ENCODE measurements around the gene SLC44A2. TPM values are rescaled to one million over a fixed set of nuclear protein-coding genes. Genes with fewer than 3 reads are reported as not detected.

Gene SLC44A2
- total and polyA plus RNA-seq, 10 of the 15 experiments (the other 5 are each of a cell fraction or from before 2014, with no cell fraction given): 3.0 to 51.3 (median 26.8) TPM

GRCh38 chr19:10587022-10587838 lies 38.1 kb upstream of the SLC44A2 start, which contains the start of gene AP1M2:
Gene AP1M2, minus strand, starts transcription at chr19:10587312. Its CDS starts 81 bp downstream, at chr19:10587231.
- H3K9me3 ChIP-seq (replicated peaks; ENCODE audit: control insufficient read depth, insufficient read depth, low read length): no peaks in the 10 kb centered on the region
- no peak within 1 kb of the TSS for H3K9ac ChIP-seq (ENCODE audit: control insufficient read depth, insufficient read depth, low read length)
- no TSS peak for BruUV-seq (replicated peaks)
- H3K4me1 ChIP-seq (ENCODE audit: control insufficient read depth, insufficient read depth, low read length): no peaks in the 10 kb centered on the region
- 53% methylated on average over 33 of the region's 35 CpGs for WGBS (ENCODE audit: insufficient coverage, insufficient replicate concordance, low lambda C conversion rate, missing lambda C conversion rate)
- in situ Hi-C loops (cut with MboI) (no loop called here), intact Hi-C loops (cut with micrococcal nuclease; ENCODE audit: unreplicated experiment) (no loop called here)
- H3K27me3 ChIP-seq (replicated peaks in 1 of 2; ENCODE audit: control insufficient read depth in 2 of 2, insufficient read depth in 2 of 2, low read length in 1 of 2): no peaks in the 10 kb centered on the region; a peak in 1 of 4 replicates
- ChIA-PET SMC1A (ENCODE audit: uncharacterized antibody, unreplicated experiment) (interaction anchor here (9.0 kb wide), 1 partner anchor 58 kb away, joined by 252 read pairs; no protein-coding TSS in a partner anchor), RAD21 (ENCODE audit: unreplicated experiment) (no interaction called here), CTCF (interaction anchor here (9.3 kb wide), 1 partner anchor 57 kb away, joined by 397 read pairs; no protein-coding TSS in a partner anchor), POLR2A (no interaction called here)
- H3K36me3 ChIP-seq (ENCODE audit: control insufficient read depth in 2 of 2, insufficient read depth in 2 of 2, low read length in 1 of 2): no peaks in the 10 kb centered on the region
- no peaks in the 10 kb centered on the region for H4K20me1 ChIP-seq (ENCODE audit: control insufficient read depth, insufficient read depth)
- no peak within 1 kb of the TSS for H2AFZ ChIP-seq (ENCODE audit: control insufficient read depth, low read depth, low read length)
- ATAC-seq (no peak), FAIRE-seq (no peak), DNase-seq (ENCODE audit: low read depth, low spot score) (no peak)
- H3K79me2 ChIP-seq (ENCODE audit: control insufficient read depth, insufficient read depth, low read length): no peaks in the 10 kb centered on the region
- TF ChIP-seq RUNX3 (IDR thresholded peaks at IDR 0.05; ENCODE audit: low read length): no peak
- no peak within 1 kb of the TSS for H3K27ac ChIP-seq (ENCODE audit: control insufficient read depth, insufficient read depth)
- no peak within 1 kb of the TSS for H3K4me3 ChIP-seq
- H3K4me2 ChIP-seq (ENCODE audit: control insufficient read depth, insufficient read depth): no peak within 1 kb of the TSS

- ATAC-seq (no peak), DNase-seq (ENCODE audit: low read depth, low spot score) (no peak), FAIRE-seq (no peak)
- Histone ChIP-seq H3K9ac (ENCODE audit: control insufficient read depth, insufficient read depth, low read length) (no peak overlapping the region), H3K27ac (ENCODE audit: control insufficient read depth, insufficient read depth) (no peak overlapping the region), H3K27me3 (replicated peaks in 1 of 2; ENCODE audit: control insufficient read depth in 2 of 2, insufficient read depth in 2 of 2, low read length in 1 of 2) (no peaks in the 10 kb centered on the region; a peak in 1 of 4 replicates), H4K20me1 (ENCODE audit: control insufficient read depth, insufficient read depth) (no peaks in the 10 kb centered on the region), H3K36me3 (ENCODE audit: control insufficient read depth in 2 of 2, insufficient read depth in 2 of 2, low read length in 1 of 2) (no peaks in the 10 kb centered on the region), H3K4me3 (no peak overlapping the region), H3K9me3 (replicated peaks; ENCODE audit: control insufficient read depth, insufficient read depth, low read length) (no peaks in the 10 kb centered on the region), H3K4me2 (ENCODE audit: control insufficient read depth, insufficient read depth) (no peak overlapping the region), H3K4me1 (ENCODE audit: control insufficient read depth, insufficient read depth, low read length) (no peaks in the 10 kb centered on the region), H3K79me2 (ENCODE audit: control insufficient read depth, insufficient read depth, low read length) (no peaks in the 10 kb centered on the region), H2AFZ (ENCODE audit: control insufficient read depth, low read depth, low read length) (no peak overlapping the region)
- in situ Hi-C loops (cut with MboI) (no loop called here), intact Hi-C loops (cut with micrococcal nuclease; ENCODE audit: unreplicated experiment) (no loop called here)
- ChIA-PET CTCF (interaction anchor here (3.5 kb wide), 1 partner anchor 56 kb away, joined by 13 read pairs; no protein-coding TSS in a partner anchor), POLR2A (no interaction called here), SMC1A (ENCODE audit: uncharacterized antibody, unreplicated experiment) (no interaction called here), RAD21 (ENCODE audit: unreplicated experiment) (no interaction called here)
- no peak for TF ChIP-seq YY1 (IDR thresholded peaks at IDR 0.05; ENCODE audit: low read depth, low read length)
- TF ChIP-seq SIX5 (IDR thresholded peaks at IDR 0.05; ENCODE audit: low read depth, low read length, severe bottlenecking): no peak
- TF ChIP-seq NR2C2 (IDR thresholded peaks at IDR 0.05; ENCODE audit: borderline replicate concordance, control insufficient read depth, insufficient read length, low read depth): no peak
- no peak for TF ChIP-seq ZBED1 (IDR thresholded peaks at IDR 0.05; ENCODE audit: borderline replicate concordance)
- TF ChIP-seq ZNF384 (IDR thresholded peaks at IDR 0.05; ENCODE audit: borderline replicate concordance, low read depth, low read length): no peak
- TF ChIP-seq KAT2A (conservative IDR thresholded peaks at IDR 0.05; ENCODE audit: control insufficient read depth, low read depth, low read length): no peak
- WGBS (ENCODE audit: insufficient coverage, insufficient replicate concordance, low lambda C conversion rate, missing lambda C conversion rate): 89% methylated on average over 2 of the region's 2 CpGs
- BruUV-seq (replicated peaks): no TSS peak
Measured at GRCh38 chr19:10587839-10588150, 37.6 kb upstream of the SLC44A2 start.
